Activated CD4-positive, alpha-beta T cell treated with anti-CD3 and anti-CD28 coated beads, Interleukin-10, Interleukin-2, amounts not matched to agents 100 ng/mL and 50 ng/mL, durations not matched to agents 16 hours and 8 hours (primary cell): Measurements from ENCODE around the gene RAB8A.

Experiments
- DNase-seq: peaks from one replicate; pipeline ENCODE4 v3.0.0-alpha.2; 2020

Gene RAB8A

DNA sequence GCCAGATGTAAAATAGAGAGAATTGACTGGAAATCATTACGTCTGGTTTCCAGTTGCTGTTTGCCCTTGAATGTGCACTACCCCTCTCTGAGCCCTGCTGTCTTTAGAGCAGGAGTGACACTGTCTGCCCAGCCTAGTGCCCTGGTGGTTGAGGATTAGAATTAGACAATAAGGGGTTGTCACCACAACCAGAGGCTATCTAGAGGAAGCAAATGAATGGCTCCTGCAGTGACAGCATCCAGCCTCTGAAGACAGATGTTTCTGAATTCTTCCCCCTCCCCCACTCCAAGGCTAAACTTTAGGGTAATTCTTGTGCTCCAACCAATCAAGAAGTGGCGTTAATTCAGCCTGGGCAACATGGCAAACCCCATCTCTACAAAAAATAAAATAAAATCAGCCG lies 2.0 kb downstream of the RAB8A start:
- DNase-seq, result peak; percentile 39

DNA sequence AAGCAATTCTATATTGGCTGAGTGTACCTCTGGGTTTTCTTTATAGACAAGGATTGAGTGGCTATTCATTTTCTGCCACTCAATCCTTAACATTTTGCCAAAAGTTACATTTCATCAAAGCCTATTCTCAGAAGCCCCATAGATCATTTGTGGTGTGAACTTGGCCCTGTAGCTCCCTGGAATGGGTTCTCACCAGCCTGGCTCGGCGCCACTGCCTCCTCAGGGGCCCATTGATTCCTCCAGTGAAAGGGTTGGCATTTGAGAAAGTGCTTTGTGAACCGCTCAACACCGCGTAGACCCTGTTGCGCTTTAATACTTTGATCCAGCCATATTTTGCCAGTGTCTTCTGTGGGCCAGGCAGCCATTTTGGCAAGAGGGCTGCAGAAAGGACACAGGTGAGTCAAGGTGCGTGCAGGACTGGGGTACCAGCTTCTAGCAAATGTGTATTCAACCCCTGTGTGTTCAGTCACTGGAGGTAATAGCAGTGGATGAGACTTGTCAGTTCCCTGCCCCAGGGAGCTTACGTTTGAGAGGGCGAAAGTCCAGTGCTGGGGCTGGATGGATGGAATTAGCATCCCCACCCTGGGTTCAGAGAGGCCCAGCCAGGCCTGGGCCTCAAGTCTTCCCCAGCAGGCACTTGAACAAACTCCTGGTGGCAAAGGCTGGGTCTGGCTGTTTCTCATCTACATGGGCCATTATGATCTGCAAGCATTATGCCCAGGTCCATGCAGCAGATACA lies 3.8 kb downstream of the RAB8A start:
- no peak for DNase-seq

DNA sequence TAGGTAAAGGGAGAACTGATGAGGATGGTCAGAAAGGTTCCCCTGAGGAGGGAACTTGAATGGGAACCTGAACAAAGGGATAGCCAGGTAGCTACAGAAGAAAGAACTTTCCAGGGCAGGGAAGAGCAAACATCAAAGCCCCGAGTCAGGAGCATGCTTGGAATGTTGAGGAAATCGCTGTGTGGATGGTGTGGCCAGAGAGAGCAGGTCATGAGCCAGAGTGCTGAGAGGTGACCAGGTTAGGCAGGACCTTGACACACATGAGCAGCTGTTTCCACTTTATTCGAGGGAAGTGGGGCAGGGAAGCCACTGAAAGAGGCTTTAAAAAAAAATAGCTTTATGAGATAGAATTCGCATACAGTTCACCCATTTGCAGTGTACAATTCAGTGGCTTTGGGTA lies 4.4 kb downstream of the RAB8A start:
- no peak for DNase-seq

DNA sequence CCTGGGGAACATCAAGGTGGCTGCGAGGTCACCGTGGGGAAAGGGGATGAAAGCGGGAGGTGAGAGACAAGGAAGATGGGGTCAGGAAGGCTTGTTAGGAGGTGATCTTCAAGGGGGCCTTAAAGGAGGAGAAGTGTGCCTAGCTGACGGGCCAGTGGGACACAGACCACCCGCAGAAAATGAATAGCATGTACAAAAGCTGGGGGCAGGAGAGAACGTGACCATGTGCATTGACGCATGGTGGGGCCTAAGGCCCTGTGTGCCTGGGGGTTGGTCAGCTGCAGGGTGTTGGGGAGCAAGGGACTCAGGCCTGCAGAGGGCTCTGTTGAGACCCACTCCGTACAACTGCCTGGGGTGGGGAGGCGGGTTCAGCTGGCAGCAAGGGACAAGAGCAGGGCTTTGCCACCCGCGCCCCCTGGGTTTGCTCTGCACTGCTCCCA lies 5.9 kb downstream of the RAB8A start:
- DNase-seq, result peak; percentile 51

DNA sequence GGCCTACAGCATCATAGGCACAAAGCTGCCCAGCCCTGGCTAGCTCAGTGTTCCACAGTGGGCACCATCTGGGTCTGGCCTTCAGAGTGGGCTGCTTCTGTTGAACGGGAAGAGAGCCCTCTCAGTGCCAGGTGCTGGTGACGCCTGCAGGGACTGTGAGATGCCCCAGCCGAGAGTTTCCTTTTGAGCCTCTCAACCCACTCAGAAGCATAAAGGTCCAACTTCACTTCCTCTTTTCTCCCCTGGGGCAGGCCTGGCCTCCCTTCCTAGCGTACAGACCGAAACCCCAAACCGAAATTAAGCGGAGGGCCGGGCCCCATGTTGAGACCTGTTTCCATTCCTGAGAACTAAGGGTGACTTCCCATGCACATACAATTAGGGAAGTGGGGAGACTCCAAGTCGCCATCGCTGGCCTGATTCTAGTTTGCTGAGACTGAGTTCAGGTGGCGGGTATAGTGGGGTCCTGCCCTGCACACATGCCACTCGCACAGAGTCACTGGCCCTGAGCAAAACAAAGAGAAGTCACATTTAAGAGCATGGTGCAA lies 6.9 kb downstream of the RAB8A start:
- peak; percentile 90 for DNase-seq

DNA sequence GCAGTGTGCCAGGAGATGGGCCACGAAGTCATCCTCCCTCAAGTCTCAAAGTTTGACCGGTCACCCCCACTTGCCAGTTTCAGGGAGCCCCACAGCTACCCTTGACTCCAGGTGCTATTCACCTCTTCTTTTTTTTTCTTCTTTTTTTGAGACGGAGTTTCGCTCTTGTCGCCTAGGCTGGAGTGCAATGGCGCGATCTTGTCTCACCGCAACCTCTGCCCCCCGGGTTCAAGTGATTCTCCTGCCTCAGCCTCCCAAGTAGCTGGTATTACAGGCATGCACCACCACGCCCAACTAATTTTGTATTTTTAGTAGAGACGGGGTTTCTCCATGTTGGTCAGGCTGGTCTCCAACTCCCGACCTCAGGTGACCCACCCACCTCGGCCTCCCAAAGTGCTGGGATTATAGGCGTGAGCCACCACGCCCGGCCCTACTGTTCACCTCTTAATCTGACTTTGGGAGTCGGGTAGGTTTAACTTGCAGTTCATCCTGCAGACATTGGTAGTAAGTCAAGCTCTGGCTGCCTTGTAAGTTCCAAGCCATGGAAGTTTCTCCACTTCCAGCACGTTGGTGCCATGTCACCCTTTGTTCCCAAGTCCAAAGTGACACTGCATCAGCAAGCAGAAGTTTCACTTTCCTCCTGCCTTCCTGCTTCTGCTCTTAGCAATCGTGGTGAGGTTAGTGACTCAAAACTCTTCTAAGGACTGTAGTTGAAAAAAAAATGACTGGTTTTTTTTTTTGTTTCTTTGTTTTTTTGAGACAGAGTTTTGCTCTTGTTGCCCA lies 7.6 kb downstream of the RAB8A start:
- peak; percentile 92 for DNase-seq

DNA sequence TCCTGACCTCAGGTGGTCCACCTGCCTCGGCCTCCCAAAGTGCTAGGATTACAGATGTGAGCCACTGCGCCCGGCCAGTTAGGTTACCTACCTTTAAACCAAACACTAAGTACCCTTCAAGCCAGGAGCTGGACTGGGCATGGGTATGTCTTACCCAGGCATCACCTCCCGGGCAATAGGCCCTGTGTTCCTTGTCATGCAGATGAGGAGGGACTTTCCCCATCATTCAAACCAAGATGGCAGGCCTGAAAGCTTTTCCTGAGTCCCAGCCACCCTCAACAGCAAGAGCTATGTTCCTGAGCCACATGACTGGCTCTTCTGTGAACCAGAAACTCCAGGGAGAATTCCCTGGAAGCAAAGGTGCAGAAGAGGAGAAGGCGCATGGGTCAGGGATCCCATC lies 9.5 kb downstream of the RAB8A start:
- DNase-seq, result no peak

DNA sequence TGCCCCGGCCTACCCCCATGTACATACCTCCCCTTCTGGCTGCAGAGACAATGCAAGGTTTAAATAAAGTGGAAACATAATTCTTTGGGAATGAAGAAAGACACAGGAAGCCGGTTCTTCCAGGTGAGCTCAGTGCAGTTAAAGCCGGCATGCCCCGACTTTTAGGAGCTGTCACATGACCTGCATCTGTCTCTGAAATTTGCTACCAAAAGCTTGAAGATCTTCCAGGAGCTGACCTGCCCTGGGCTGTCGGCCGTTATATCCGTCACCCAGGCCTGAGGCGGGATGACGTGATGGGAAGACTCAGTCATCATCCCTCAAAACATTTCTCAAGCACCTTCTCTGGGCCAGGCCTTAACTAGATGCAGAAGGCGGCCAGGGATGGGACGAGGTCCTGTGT lies 10.3 kb downstream of the RAB8A start:
- DNase-seq, result no peak

DNA sequence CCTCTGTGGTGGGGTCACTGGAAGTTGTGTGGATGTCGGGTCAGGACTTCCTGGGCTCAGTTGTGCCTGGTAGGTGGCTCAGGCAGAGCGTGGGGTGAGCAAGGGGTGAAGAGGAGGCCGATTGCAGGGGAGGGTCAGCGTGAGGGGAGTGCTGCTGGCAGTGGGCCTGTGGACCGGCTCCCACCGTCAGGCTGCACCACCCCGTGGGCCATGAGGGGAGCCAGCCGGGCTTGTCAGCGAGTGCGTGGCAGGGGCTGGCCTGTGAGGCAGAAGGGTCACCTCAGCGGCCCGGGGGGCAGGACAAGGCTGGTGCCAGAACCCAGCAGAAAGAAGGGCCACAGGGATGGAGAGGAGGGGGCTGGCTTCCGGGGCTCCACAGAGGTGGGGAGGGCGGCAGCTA lies 13.3 kb downstream of the RAB8A start:
- DNase-seq, result no peak

DNA sequence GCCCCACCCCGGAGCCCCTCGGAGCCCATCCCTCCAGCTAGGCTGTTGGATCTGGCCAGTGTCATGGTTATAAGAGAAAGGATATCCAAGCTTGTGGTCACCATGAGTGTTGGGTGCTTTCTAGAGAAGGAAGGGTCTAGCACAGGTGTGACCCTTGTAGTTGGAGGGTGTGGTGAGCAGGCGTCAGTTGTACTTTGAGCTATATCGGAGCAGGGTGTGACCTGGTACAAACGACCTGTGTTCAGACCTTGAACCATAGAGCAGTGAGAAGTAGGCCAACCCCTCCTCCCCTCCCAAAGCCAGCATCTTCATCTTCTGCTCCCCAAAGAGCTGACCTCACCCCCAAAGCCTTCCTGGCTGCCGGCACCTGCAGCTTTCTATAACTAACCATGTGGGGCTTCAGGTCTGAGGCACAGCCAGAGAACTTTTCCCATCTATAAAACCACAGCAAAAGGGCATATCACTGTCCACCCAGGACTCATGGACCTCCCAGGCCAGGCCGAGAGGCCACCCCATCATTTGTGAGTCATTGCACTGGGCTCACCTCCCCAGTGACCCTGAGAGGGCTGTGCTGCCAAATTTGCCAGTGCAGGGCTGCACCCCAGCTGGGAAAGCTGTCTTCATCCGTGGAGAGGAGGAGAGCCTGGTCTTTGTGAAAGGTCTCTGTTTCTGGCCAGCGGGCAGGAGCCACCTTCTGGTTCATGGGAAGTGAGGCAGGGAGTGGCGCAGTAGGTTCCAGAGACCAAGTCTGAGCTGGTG lies 14.2 kb downstream of the RAB8A start:
- no peak for DNase-seq

DNA sequence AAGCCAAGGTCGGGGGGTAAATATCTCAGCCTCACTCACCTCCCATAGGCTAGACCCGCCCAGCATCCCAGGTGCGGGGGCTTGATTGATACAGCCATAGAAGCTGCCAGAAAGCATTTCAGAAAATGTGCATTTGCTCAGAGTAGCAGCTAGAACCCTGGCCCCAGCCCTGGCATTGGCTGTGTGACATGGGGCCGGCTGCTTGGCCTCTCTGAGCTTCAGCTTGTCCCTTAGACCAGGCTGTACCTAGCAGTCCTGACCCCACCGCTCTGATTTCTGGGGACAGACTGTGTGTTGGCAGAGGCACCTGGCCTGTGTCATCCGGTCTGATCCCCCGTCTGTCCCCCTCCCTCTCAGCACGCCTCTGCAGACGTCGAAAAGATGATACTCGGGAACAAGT lies 15.4 kb downstream of the RAB8A start:
- DNase-seq, result no peak

DNA sequence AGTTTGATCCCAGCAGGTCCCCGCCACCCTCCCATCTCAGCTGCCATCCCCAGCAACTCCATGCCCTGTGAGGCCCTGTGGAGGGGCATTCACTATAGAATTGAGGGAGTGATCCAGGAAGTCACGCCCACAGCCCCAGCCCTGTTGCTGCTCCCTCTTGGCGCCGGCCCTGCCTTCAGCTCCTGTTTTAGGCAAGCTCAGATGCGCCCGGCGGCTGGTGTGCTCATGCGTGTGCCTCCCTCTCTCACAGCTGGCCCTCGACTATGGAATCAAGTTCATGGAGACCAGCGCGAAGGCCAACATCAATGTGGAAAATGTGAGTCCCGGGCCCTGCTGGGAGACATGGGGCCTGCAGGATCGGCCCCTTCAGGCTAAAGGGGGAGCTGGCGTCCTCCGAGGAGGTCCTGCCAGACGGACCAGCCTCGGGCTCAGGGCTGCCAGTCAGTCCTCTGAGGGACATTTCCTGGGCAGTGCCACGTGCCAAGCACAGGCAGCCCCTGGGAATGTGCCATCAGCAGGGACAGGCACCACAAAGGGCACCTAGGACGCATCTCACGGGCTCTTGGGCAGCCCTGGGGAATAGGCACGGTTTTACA lies 16.2 kb downstream of the RAB8A start:
- no peak for DNase-seq

DNA sequence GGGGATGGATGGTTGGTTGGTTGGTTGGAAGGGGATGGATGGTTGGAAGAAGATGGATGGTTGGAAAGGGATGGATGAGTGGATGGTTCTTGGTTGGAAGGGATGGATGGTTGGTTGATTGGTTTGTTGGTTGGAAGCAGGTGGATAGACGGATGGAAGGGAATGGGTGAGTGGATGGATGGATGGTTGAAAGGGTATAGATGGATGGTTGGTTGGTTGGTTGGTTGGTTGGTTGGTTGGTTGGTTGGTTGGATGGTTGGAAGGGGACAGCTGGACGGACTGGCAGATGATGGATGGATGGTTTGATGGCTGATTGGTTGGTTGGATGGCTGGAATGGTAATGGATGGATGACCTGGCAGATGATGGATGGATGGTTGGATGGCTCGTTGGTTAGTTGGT lies 20.0 kb downstream of the RAB8A start:
- DNase-seq, result no peak

DNA sequence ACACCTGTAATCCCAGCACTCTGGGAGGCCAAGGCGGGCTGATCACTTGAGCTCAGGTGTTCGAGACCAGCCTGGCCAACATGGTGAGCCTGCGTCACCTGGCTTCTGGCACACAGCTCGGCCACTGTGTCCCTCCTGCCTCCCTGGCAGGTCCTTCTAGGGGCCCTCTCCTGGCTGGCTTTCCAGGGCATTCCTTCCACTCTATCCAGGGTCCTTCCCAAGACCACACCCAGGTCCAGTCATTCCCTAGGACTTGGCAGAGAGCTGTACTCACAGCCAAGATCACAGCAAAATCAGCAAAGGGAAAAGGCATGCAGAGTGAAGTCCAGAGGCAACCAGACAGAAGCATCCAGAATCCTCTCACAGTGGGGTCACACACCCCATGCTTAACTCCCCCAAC lies 22.1 kb downstream of the RAB8A start:
- DNase-seq, result no peak

DNA sequence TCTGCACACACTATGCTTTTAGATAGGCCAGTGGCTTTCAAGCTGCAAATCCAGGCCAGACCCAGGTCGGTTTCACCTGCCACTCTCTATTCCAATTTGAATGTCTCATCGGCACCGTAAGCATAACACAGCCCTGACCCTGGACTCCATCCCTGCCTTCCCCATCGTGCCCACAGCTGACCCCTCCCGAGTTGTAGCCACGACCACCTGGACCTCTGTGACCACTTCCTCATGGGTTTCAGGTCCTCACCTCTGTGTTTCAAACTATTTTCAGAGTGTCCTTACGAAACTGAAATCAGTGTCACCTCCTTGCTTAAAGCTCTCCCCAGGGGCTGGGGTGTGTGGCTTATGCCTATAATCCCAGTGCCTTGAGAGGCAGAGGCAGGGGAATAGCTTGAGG lies 22.8 kb downstream of the RAB8A start:
- DNase-seq, result no peak

DNA sequence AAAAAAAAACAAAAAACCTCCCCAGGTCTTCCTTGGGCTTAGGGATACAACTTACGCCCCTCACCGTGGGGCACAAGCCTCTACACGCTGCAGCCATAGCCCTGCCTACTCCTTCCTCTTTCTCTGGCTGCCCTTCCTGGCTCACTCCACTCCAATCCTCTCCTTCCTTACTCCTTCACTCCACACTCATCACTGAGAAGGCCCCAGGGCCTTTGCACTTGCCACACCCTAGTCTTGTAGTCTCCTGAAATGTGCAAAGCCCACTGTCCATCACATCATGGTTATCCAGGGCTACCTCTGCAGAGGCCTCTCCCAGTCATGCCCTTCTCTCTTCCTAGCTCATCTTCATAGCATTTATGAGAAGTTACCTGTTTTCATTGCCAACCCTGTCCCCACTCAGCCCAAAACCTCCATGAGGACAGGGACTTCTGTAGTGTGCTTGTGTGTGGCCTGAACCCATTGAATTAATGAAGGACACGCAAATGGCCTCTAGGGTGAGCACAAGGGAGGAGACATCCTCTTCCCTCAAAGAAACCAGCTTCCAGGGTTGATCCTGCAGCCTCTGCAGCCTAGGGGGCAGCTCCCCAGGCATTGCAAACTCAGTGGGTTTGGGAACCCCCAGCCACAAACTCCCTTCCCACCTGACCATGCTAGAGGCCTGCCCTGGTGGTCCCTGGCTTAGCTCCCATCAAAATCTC lies 23.9 kb downstream of the RAB8A start:
- DNase-seq, result no peak

DNA sequence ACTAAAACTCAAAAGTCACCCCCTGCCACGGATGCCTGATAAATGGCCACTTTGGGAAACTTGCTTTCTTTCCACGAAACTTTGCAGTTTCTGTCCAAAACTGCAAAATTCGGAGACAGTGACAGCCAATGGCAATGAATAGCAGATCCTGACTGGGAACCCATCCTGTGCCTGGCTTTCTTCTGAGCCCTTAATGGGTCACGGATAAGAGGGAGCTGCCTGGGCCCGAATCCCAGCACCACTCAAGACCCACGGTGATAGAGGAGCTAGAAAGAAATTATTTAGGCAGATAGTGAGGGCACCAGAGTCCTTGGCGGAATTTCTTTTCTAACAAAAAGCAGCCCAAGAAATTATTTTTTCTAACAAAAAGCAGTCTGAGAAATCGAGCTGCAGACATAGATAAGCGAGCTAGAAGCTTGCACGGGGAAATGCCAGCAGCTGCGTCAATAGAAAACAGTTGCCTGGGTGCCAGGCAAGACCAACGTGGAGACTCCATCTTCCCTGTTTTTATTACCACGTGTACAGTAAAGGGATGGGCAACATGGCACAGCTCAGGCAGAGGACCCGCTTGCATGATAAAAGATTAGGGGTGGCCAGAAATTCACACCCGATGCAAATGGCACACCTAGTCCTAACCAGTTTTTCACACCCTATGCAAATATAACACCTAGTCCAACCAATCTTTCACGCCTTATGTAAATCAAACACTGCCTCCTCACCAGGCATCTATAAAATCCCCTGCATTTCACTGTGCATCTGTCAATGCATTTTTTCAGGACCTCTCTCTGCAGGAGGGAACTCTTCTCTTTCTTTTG lies 24.7 kb downstream of the RAB8A start:
- DNase-seq, result no peak

DNA sequence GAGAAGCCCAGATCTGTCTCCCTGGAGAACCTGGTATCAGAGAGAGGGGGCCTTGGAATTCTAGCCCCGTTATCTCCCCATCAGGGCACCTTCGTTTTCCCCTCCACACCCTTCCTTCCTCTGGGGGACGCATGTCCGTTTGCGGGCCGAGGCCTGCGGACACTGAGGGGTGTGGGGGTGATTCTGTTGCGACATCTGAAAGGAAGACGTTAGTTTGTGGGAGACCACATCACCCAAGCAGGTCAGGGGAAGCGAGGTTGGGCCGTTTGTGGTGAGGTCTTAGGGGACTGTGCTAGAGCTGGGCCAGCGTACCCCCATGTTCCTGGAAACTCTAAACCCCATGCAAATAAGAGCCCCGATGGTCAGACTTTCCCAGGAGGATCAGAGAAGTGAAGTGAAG lies 28.1 kb downstream of the RAB8A start:
- peak; percentile 62 for DNase-seq

DNA sequence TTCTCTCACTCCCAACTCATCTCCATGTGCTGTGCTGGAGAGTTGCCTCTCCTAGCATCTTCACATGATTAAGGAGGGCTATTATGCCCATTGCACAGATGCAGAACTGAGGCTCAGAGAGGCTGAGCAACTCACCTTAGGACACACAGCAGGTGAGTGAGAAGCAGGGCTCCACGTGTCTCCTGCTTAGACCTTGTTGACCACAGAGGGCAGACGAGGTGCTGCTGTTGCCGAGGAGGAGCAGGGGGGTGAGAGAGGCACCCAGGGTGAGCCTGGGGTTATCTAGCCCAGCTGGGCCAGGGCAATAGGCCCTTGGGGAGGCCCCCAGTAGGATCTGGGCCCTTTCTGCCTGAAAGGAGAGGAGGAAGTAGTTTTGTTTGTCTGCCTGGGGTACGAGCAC lies 29.4 kb downstream of the RAB8A start:
- DNase-seq, result no peak

DNA sequence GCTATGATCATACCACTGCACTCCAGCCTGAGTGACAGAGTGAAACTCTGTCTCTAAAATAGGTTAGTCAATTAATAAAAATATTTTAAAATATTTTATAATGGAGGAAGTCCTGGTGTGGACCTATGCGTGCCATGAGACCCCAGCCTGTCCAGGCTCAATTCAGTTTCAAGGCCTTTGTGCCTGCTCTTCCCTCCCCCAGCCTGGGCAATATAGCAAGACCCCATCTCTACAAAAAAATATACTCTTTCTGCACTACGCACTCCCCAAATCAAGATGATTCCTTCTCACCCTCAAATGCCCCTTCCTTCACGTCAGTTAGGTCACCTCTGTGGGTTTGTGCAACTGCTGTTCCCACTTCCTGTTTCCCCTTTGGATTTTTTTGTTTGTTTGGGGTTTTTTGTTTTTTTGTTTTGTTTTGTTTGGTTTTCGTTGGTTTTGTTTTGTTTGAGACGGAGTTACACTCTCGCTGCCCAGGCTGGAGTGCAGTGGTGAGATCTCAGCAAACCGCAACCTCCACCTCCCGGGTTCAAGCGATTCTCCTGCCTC lies 30.4 kb downstream of the RAB8A start:
- DNase-seq, result no peak
